HG03097 (cell line): ENCODE data around the gene RBM11.

Experiments
- ATAC-seq: cut with Tn5 transposase; IDR thresholded peaks from one replicate; pipeline ENCODE4 v1.9.1; 2021; ENCODE audit not compliant: unreplicated experiment, low FRiP score

The RBM11 gene

DNA sequence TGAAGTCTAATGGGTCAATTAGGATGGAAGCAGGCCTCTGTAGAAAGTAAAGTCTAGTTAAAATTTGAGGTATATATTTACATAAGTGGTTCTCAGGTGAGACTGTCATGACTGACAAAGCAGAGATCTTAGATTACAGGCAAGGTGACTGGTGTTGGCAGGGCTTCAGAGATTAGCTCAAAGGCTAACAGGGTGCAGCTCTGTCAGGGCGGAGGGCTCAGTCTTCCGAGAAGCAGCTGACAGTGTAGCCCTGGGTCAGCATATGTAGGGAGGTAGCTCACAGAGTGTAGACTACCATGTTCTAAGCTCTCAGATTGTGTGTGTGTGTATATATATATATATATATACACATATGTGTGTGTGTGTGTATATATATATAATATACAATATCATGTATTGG is 54.7 kb downstream of the RBM11 start:
- ATAC-seq: no peak

DNA sequence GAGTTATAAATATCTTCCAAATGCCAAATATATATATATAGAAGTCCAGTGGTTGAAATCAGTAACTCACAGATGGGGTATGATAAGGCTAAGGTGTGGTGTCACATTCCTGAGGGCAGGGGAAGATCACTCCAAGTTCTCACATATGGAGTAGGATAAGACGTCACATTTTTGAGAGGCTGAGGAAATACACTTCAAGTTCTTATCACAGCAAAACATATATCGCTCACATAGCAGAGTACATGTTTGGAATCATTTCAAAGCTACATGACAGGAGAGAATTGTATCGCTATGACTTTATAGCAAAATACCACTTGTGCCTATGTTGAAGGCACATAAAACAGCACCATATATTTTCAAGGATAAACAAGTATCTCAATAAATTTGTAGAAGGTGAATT is 55.1 kb downstream of the RBM11 start:
- no peak for ATAC-seq

DNA sequence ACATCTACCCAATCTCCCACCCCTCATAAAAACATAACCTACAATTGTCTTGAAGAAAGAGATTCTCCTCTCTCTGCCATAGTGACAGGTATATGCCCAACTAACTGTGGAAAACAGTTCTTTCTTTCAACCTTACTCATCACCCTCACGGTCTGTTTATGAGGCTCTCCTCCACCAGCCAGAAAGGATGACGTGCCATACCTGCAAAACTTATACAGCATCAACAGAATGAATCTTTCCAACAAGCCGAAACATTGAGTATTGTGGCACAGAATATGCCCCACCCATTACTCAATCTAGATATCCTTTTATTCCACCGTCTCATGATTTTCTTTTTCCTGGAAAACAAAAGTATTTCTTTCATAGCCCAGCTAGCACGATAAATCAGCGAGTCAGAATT is 55.7 kb downstream of the RBM11 start:
- ATAC-seq: no peak

DNA sequence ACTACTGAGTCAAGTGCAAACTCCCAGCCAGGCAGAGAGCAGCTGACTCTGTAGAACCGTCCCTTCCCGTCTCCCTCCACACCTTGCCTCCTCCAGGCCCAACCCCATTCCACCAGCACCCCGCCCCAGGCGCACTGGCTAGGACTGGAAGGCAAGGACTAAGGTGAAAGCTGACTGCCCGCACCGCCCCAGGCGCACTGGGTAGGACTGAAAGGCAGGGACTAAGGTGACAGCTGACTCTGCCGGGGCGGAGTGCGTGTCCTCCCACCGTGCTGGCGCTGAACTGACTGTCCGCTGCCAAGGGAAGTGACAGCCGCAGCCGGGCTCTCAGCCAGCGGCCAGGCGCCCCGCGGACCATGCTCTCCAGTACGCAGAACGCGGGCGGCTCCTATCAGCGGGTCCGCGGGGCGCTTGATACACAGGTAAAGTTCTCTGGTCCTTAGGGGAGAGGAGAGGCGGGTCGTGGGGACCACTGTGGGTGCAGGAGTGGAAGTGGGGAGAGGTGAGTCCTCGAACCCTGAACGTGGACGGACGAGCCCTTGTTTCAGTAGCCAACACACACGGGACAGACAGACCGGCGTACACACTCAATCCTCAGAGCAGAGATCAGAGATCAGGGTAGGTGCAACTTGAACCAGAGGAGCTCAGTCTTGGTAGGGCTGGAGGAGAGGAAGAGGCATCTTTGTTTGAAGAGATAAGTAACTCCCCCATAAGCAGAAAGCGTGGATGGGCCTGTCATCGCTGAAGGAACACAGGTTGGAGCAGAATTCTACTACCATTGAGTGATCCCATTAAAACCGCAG is 58.0 kb downstream of the RBM11 start:
- no peak for ATAC-seq

DNA sequence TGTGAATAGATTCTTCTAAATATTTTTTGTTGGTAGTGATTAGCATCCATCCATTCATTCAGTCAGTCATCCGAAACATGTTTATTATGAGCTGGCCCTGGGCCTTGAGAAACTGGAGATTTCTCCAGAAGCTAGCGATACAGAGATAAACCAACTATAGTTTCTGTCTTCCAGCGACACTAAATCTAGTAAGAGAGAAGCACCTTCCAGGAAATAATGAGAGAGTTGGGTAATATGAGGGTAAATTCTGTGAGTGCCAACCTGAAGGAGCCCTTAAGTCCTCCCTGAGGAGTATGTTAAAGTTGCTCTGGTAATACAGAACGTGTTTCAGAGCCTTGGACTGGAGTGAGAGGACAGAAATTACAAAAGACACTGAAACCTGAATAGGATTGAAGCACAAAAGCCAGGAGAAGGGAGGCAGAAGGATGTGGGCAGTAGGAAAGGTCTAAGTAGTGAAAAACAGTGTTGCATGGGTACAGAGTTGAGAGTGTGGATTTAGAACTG is 59.8 kb downstream of the RBM11 start:
- ATAC-seq: no peak
